ENCODE measurements around the gene BACH2.
"Not testable (repeated sequence)": the region's sequence is repeated elsewhere in the genome, so short reads cannot be mapped to it uniquely, and the experiment has no call there.

The BACH2 gene

GRCh38 chr6:90301816-90302215, 5.2 kb upstream of the BACH2 start:
- no peak for DNase-seq (ENCODE audit: low read depth)

GRCh38 chr6:90298459-90299053, 1.9 kb upstream of the BACH2 start:
- DNase-seq (ENCODE audit: low read depth) = no peak

- no peak for DNase-seq (ENCODE audit: low read depth)
Measured at GRCh38 chr6:90297867-90298381, 1.3 kb upstream of the BACH2 start.

GRCh38 chr6:90297115-90297866, 648 bp upstream of the BACH2 start:
- DNase-seq (ENCODE audit: low read depth) = no peak

GRCh38 chr6:90295854-90296340, 746 bp downstream of the BACH2 start:
- no peak for DNase-seq (ENCODE audit: low read depth)

GRCh38 chr6:90294989-90295853, 1.4 kb downstream of the BACH2 start:
- DNase-seq (ENCODE audit: low read depth) = no peak

- DNase-seq (ENCODE audit: low read depth) = no peak
Measured at GRCh38 chr6:90294614-90294988, 2.0 kb downstream of the BACH2 start.

- DNase-seq (ENCODE audit: low read depth) = no peak
Measured at GRCh38 chr6:90294008-90294511, 2.6 kb downstream of the BACH2 start.

- DNase-seq (ENCODE audit: low read depth) = no peak
Measured at GRCh38 chr6:90293319-90293953, 3.2 kb downstream of the BACH2 start.

- DNase-seq (ENCODE audit: low read depth) = no peak
Measured at GRCh38 chr6:90291565-90291964, 5.1 kb downstream of the BACH2 start.

GRCh38 chr6:90290811-90291420, 5.7 kb downstream of the BACH2 start:
- no peak for DNase-seq (ENCODE audit: low read depth)

GRCh38 chr6:90289902-90290301, 6.7 kb downstream of the BACH2 start:
- no peak for DNase-seq (ENCODE audit: low read depth)

GRCh38 chr6:90288404-90288803, 8.2 kb downstream of the BACH2 start:
- no peak for DNase-seq (ENCODE audit: low read depth)

GRCh38 chr6:90286884-90287488, 9.7 kb downstream of the BACH2 start:
- no peak for DNase-seq (ENCODE audit: low read depth)

- DNase-seq (ENCODE audit: low read depth) = peak; percentile 42
Measured at GRCh38 chr6:90285611-90286381, 10.8 kb downstream of the BACH2 start.

- DNase-seq (ENCODE audit: low read depth) = no peak
Measured at GRCh38 chr6:90285042-90285481, 11.6 kb downstream of the BACH2 start.

GRCh38 chr6:90284236-90285041, 12.2 kb downstream of the BACH2 start:
- DNase-seq (ENCODE audit: low read depth) = peak; percentile 32

GRCh38 chr6:90282265-90282664, 14.4 kb downstream of the BACH2 start:
- DNase-seq (ENCODE audit: low read depth) = not testable (repeated sequence)

GRCh38 chr6:90278129-90278528, 18.5 kb downstream of the BACH2 start:
- DNase-seq (ENCODE audit: low read depth) = no peak
